Jurkat, Clone E6-1 (cell line): ENCODE results near the gene SLC44A3. TPM values are rescaled to one million over a fixed set of nuclear protein-coding genes. Genes with fewer than 3 reads are reported as not detected.

Experiments
- DNase-seq: peaks from one replicate; pipeline ENCODE4 v3.0.0-alpha.2; 2011; ENCODE audit warnings: low read depth, low spot score
- H3K4me3 ChIP-seq: 2 replicates; pipeline ENCODE4 v1.5.1; 2011; ENCODE audit warnings: mild to moderate bottlenecking, low read length, control low read depth, moderate library complexity
- polyA plus RNA-seq: library from polyadenylated mRNA; unstranded; fragments of >200 nt; gene quantifications from one replicate; pipeline ENCODE4 v1.2.1, GENCODE V29; 2012; ENCODE audit warnings: missing spikeins; ENCODE audit not compliant: insufficient read length, insufficient read depth

Gene SLC44A3
- not detected for polyA plus RNA-seq

- H3K4me3 ChIP-seq = no peak within 1 kb of the TSS
- DNase-seq = no peak
These were observed at the start of gene SLC44A3 for GRCh38 chr1:94819945-94820746. Gene SLC44A3 (plus strand): TSS chr1:94820357. CDS start chr1:94820452, 95 bp downstream.

- DNase-seq = no peak
These were observed 47.9 kb upstream of the SLC44A3 start for GRCh38 chr1:94772230-94772641.

GRCh38 chr1:94772845-94773244, 47.3 kb upstream of the SLC44A3 start:
- DNase-seq = no peak
- no peak overlapping the region for H3K4me3 ChIP-seq

More at GRCh38 chr1:94772230-94772641, 47.9 kb upstream of the SLC44A3 start:
- no peak overlapping the region for H3K4me3 ChIP-seq

GRCh38 chr1:94773296-94773809, 46.8 kb upstream of the SLC44A3 start:
- DNase-seq = no peak
- no peak overlapping the region for H3K4me3 ChIP-seq

- no peak for DNase-seq
- H3K4me3 ChIP-seq = no peak overlapping the region
These were observed 46.2 kb upstream of the SLC44A3 start for GRCh38 chr1:94773931-94774422.

- no peak overlapping the region for H3K4me3 ChIP-seq
- no peak for DNase-seq
These were observed 43.7 kb upstream of the SLC44A3 start for GRCh38 chr1:94776474-94776873.

- no peak overlapping the region for H3K4me3 ChIP-seq
- DNase-seq = no peak
These were observed 42.9 kb upstream of the SLC44A3 start for GRCh38 chr1:94777281-94777680.

- H3K4me3 ChIP-seq = no peak overlapping the region
- no peak for DNase-seq
These were observed 41.3 kb upstream of the SLC44A3 start for GRCh38 chr1:94778808-94779207.

- DNase-seq = no peak
- no peak overlapping the region for H3K4me3 ChIP-seq
These were observed 36.6 kb upstream of the SLC44A3 start for GRCh38 chr1:94783342-94784189.

GRCh38 chr1:94784190-94784515, 36.0 kb upstream of the SLC44A3 start:
- H3K4me3 ChIP-seq = no peak overlapping the region
- no peak for DNase-seq

GRCh38 chr1:94787691-94788090, 32.5 kb upstream of the SLC44A3 start:
- no peak overlapping the region for H3K4me3 ChIP-seq
- DNase-seq = no peak

- H3K4me3 ChIP-seq = no peak overlapping the region
- no peak for DNase-seq
These were observed 29.9 kb upstream of the SLC44A3 start for GRCh38 chr1:94790246-94790645.

- no peak overlapping the region for H3K4me3 ChIP-seq
- DNase-seq = no peak
These were observed 29.5 kb upstream of the SLC44A3 start for GRCh38 chr1:94790670-94791069.

GRCh38 chr1:94792473-94793295, 27.5 kb upstream of the SLC44A3 start:
- no peak for DNase-seq
- no peak overlapping the region for H3K4me3 ChIP-seq

- DNase-seq = no peak
- H3K4me3 ChIP-seq = no peak overlapping the region
These were observed 26.9 kb upstream of the SLC44A3 start for GRCh38 chr1:94793296-94793656.

- no peak for DNase-seq
- no peak overlapping the region for H3K4me3 ChIP-seq
These were observed 24.7 kb upstream of the SLC44A3 start for GRCh38 chr1:94795434-94795833.

- no peak overlapping the region for H3K4me3 ChIP-seq
- no peak for DNase-seq
These were observed 23.9 kb upstream of the SLC44A3 start for GRCh38 chr1:94796266-94796665.

- H3K4me3 ChIP-seq = no peak overlapping the region
- DNase-seq = no peak
These were observed 22.9 kb upstream of the SLC44A3 start for GRCh38 chr1:94797291-94797690.

GRCh38 chr1:94798054-94798453, 22.1 kb upstream of the SLC44A3 start:
- H3K4me3 ChIP-seq = no peak overlapping the region
- DNase-seq = no peak
